GM12892 (cell line): ENCODE results near the gene PHEX. TPM values are rescaled to one million over a fixed set of nuclear protein-coding genes. Genes with fewer than 3 reads are reported as not detected.
A peak's percentile ranks its signal among the peaks of the same experiment; 100 is the strongest.

Experiments
- DNase-seq: peaks from one replicate; pipeline ENCODE4 v3.0.0; 2011; ENCODE audit not compliant: insufficient read length
- FAIRE-seq: peaks from 2 replicates; lab custom pipeline; 2011; peaks lifted over from hg19 to GRCh38; lab: Jason Lieb, UNC
- POLR2A ChIP-seq: IDR thresholded peaks from 2 replicates; pipeline ENCODE4 v1.6.1; 2011; ENCODE audit warnings: low read depth, low read length, control low read depth
- POLR2AphosphoS5 ChIP-seq: IDR thresholded peaks from 2 replicates; pipeline ENCODE4 v1.6.1; 2011; ENCODE audit warnings: low read depth, low read length, control low read depth
- TAF1 ChIP-seq: IDR thresholded peaks from 2 replicates; pipeline ENCODE4 v1.6.1; 2011; ENCODE audit warnings: low read depth, mild to moderate bottlenecking, control low read depth, low read length, borderline replicate concordance
- polyA plus RNA-seq: library from polyadenylated mRNA; unstranded; fragments of >200 nt; gene quantifications from one replicate; pipeline ENCODE4 v1.2.1, GENCODE V29; 2012; ENCODE audit warnings: missing spikeins, inconsistent platforms; ENCODE audit not compliant: missing spikeins

Gene PHEX
- not detected for polyA plus RNA-seq

DNA sequence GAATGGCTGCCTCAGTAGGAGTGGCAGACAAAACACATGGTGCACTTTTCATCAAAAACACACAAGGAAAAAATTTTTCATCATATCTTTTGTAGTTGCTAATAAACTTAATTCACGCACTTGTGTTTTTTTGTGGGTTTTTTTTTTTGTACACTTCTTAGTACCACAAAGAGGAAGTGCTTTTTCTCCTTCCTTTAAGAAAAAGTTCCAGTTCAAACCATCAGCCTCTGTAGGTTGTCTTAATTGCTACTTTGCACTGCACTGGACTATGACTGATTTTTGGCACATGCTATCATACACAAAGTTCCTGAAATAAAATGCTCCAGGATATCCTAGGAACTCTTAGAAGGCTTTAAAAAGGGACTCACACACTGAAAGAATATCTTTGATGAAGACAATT lies at the start of gene PHEX:
TSS of gene PHEX (plus strand) at position 242 of the 400 bp plus-strand sequence. CDS start 681 bp downstream, outside the sequence.
- no peak for FAIRE-seq

DNA sequence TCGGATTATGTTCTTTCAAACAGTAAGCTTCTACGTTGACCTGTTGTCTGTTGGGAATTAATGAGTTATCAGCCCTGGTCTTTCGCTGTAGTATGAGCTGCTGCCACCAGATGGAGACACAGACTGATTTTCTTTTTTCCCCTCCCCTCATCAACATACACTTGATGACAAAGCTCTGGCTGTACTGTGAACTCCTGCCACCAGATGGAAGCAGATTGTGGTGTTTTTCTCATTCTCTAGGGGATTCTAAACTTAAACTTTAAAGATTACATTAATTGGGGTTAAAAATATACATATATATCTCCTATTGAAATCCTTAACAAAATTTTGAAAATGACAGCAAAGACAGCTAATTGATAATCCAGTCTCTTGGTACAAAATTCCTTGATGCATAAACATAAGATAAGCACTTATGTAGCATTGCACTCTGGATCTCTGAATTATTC lies 46.8 kb upstream of the PHEX start:
- FAIRE-seq (peak; percentile 98), DNase-seq (peak; percentile 52)
- no peak for TF ChIP-seq TAF1

More for the DNA sequence above, at the start of gene PHEX:
- no peak for TF ChIP-seq TAF1
- TF ChIP-seq POLR2A = no peak
- TF ChIP-seq POLR2AphosphoS5 = no peak
- DNase-seq = no peak

DNA sequence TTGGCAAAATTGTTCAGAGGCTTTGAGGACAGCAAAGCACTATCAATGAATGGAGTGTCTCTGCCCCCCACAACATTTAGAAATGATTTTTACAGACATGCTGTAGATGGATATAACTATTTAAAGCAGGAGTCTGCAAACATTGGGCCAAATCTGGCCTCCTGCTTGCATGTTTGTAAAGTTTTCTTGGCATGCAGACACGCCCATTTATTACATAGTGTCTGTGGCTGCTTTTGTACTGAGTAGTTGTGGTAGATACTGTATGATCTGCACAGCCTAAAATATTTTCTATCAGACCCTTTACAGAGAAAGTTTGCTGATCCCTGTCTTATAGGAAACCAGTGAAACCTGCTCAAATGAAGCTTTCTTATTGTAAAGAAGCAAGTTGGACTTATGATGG lies 45.5 kb upstream of the PHEX start:
- FAIRE-seq = no peak
- no peak for DNase-seq
- no peak for TF ChIP-seq TAF1
- TF ChIP-seq POLR2A = no peak
- no peak for TF ChIP-seq POLR2AphosphoS5

DNA sequence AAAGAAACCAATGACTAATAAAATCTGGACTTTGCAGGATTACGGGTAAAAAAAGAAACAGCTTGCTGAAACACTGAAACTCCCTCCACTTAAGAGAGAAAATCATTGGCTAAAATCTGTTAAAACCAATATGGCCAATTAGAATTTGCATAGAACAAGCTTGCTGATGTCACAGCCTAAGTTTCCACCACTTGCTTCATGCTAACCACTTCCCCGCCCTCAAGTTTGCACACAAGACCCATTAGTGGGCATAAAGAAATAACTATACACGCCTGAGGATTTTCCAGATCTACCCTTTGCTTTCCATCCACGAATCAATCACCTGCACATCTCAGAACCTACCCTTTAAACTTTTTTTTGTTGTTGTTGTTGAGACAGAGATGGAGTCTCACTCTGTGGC lies 42.7 kb upstream of the PHEX start:
- DNase-seq (no peak), FAIRE-seq (no peak)

DNA sequence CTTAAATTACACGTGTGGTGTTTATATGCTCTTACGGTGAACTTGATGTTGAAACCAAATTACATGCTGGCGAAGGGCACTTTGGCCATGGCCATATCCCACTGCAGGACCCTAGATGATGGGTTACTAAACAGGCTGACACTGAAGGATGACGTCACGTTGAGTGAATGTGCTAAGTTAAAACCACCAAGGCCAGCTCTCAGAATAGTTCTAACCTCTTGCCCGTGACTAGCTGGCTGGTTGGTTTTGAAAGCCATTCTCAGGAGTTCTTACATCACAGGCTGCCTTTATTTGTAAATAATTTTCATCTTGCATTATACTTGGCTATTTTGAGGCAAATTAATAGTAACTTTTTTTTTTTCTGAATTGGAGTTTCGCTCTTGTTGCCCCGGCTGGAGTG lies 41.3 kb upstream of the PHEX start:
- TF ChIP-seq POLR2A = no peak
- no peak for TF ChIP-seq TAF1
- TF ChIP-seq POLR2AphosphoS5 = no peak
- DNase-seq = no peak
- FAIRE-seq = peak; percentile 38

More for the DNA sequence above, 42.7 kb upstream of the PHEX start:
- TF ChIP-seq POLR2A (no peak), TAF1 (no peak), POLR2AphosphoS5 (no peak)

DNA sequence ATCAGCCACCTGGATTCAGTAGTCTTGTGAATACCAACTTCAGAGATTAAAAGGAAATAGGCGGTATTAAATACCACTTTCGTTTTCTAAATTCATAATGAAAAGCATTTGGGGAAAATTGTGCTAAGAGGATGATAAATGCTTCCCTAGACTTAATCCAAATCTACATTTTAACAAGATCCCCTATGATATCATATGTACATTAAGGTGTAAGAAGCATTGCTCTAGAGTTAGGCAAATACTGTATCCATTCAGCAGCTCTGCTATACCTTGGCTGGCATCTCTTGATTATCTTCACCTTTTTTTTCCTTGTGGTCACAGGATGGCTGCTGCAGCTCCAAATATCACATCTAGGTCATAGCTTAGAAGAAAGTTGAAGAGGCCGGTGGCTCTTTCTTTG lies 40.6 kb upstream of the PHEX start:
- DNase-seq = no peak
- no peak for FAIRE-seq
- TF ChIP-seq POLR2A = no peak
- no peak for TF ChIP-seq POLR2AphosphoS5
- TF ChIP-seq TAF1 = no peak

DNA sequence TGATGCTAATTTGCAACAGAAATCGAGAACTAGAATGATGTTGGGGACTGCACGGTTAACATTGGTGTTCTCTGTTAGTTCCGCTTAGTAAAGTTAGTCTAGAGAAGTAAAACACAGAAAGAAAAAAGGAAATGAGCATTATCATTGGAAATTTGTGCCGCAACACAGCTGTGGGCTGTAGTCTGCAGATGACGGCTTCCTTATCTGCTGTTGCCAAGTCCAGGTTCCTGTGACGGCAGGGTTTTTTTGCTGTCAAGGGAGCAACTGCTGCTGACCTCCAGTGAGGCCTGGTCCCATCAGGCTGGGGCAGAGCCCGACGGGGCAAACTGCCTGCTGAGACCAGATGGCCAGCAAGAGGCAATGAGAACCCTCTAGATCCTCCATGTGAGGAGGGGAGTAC lies 38.9 kb upstream of the PHEX start:
- FAIRE-seq = no peak
- TF ChIP-seq POLR2AphosphoS5 = no peak
- no peak for TF ChIP-seq TAF1
- TF ChIP-seq POLR2A = no peak
- no peak for DNase-seq

DNA sequence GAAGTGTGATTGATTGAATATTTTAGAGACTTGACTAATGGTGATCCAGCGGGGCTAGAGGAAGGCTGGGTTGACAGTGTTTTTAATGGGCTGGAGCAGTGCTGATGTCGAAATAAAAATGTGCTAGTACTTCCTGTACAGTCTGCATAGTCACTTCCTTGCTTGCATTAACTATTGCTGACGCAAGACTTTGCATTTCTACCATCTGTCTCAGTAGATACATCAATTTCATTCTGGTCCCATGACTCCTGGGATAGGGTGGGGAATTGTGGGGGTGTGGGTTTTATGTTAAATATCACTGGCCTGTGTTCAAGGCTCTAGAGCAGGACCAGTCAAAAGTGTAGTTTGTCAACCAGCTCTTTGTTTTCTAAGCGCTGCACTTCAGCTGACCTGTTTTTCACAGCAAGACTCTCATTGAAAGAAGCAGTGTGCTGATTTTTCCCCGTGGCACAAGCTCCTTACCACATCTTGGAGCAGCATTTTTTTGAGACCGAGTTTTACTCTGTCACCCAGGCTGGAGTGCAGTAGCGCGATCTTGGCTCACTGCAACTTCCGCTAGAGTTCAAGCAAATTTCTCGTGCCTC lies 35.2 kb upstream of the PHEX start:
- FAIRE-seq = no peak
- no peak for DNase-seq

DNA sequence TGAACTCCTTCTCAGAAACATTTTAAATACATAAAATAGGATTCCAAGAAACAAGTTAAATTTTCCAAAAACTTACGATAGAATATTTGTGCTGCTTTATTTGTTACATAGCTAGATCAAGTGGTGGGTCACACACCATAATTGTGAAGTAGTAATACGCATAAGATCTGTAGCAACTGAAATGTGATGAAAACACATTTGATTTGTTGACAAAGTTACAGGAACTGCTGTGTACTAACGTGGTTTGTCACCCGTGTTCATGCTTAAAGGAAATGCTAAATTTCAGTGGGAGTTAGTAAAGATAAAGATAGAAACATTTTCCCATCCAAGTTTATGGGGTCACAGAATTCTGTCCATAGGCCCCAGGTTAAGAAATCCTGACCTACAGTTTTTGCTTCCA lies 34.1 kb upstream of the PHEX start:
- TF ChIP-seq POLR2AphosphoS5 (no peak), POLR2A (no peak), TAF1 (no peak)
- no peak for FAIRE-seq
- no peak for DNase-seq

More for the DNA sequence above, 35.2 kb upstream of the PHEX start:
- TF ChIP-seq TAF1 = no peak
- TF ChIP-seq POLR2AphosphoS5 = no peak
- no peak for TF ChIP-seq POLR2A

DNA sequence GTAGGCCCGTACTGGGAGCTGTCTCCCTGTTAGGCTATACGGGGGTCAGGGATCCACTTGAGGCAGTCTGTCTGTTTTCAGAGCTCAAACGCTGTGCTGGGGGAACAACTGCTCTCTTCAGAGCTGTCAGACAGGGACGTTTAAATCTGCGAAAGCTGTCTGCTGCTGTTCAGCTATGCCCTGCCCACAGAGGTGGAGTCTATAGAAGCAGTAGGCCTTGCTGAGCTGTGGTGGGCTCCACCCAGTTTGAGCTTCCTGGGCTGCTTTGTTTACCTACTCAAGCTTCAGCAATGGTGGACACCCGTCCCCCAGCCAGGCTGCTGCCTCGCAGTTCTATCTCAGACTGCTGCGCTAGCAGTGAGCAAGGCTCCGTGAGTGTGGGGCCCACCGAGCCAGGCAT lies 27.3 kb upstream of the PHEX start:
- TF ChIP-seq POLR2AphosphoS5 = no peak
- TF ChIP-seq TAF1 = no peak
- no peak for TF ChIP-seq POLR2A
- FAIRE-seq = no peak
- no peak for DNase-seq

DNA sequence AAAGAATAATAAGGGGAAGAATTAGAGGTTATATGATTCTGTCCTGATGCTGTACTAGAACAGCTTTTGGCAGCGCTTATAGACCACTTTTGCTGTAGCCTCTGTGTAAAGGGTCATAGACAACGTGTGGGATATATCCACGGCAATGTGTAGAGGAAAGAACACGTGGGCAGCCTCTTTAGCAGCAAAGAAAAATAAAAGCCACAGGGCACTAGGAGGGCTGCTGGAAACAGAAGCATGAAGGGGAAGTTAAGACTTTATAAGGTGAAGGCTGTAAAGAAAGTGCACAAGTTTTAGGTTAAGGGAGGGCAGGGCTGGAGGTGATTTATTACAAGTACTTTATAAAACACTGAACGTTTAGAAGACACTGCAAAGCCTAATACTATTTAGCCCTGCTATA lies 20.1 kb upstream of the PHEX start:
- FAIRE-seq = no peak
- DNase-seq = no peak
- TF ChIP-seq POLR2A = no peak
- TF ChIP-seq TAF1 = no peak
- no peak for TF ChIP-seq POLR2AphosphoS5

DNA sequence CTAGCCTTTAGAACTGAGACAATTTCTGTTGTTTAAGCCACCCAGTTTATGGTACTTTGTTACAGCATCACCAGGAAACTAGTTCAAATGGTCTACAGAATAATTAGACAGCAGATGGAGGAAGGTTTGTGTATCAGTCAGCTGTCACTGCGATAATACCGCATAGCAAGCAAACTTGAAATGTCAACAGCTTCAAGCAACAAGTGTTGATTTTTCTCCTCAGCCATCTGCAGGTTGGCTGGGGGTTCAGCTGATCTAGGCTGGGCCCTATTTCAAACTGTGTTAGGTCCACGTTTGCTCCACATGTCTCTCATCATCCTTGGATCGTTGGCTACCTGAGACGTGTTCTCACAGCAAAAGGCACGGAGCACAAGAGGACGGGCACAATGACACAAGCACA lies 19.2 kb upstream of the PHEX start:
- no peak for TF ChIP-seq POLR2A
- no peak for TF ChIP-seq TAF1
- no peak for TF ChIP-seq POLR2AphosphoS5
- FAIRE-seq (no peak), DNase-seq (no peak)

DNA sequence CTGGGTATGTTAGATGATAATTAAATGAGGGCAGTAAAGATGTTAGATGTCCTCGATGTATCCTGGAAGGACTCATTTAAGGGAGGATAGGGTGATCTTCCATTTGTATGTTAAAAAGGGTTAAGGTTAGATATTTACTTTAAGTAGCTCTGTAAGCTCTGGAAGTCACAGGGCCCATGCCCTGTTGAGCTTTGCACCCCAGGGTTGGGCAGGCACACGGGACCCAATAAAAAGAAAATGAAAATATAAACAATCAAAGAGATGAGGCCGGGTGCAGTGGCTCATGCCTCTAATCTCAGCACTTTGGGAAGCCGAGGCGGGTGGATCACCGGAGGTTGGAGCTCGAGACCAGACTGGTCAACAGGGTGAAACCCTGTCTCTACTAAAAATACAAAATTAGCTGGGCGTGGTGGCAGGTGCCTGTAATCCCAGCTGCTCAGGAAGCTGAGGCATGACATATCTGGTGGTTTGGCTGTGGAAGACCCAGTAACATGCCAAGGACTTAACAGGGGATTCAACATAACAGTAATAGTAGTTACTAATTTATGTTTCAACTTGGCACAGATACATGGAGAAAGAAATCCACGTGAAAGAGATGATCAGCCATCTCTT lies 16.9 kb upstream of the PHEX start:
- no peak for FAIRE-seq
- DNase-seq = no peak
- TF ChIP-seq POLR2A = no peak
- TF ChIP-seq TAF1 = no peak
- no peak for TF ChIP-seq POLR2AphosphoS5
